Mammary microvascular endothelial cell (primary cell): Measurements from ENCODE around the gene ITGA6. TPM values are rescaled to one million over a fixed set of nuclear protein-coding genes. Genes with fewer than 3 reads are reported as not detected.

Source experiments
- total RNA-seq: library from RNA; depleted of rRNA; stranded (reverse); fragments of >200 nt; gene quantifications from 2 replicates; pipeline ENCODE4 v1.2.3, GENCODE V29; 2015

The ITGA6 gene
- total RNA-seq: 248 and 269 TPM in 2 replicates

GRCh38 chr2:172427256-172427989 lies at the start of gene ITGA6:
Gene ITGA6 (plus strand): TSS chr2:172427586.

Other genes starting within 250 kb of the ITGA6 start
- 5.6 and 6.1 TPM in 2 replicates for gene PDK1, start 128.5 kb downstream of the ITGA6 start, total RNA-seq